Measurements from ENCODE around the gene FIP1L1.
"Not testable (repeated sequence)": the region's sequence is repeated elsewhere in the genome, so short reads cannot be mapped to it uniquely, and the experiment has no call there.

The FIP1L1 gene

GRCh38 chr4:53459548-53459947, 82.1 kb downstream of the FIP1L1 start:
- TF ChIP-seq FOXM1 (IDR thresholded peaks at IDR 0.05; ENCODE audit: borderline replicate concordance) (no peak), FOXK2 (IDR thresholded peaks at IDR 0.05) (no peak), L3MBTL2 (conservative IDR thresholded peaks at IDR 0.05) (no peak), SP1 (IDR thresholded peaks at IDR 0.05) (no peak), LEF1 (IDR thresholded peaks at IDR 0.05; ENCODE audit: borderline replicate concordance) (no peak), TARDBP (IDR thresholded peaks at IDR 0.05) (no peak), NFRKB (IDR thresholded peaks at IDR 0.05) (no peak), CTBP1 (IDR thresholded peaks at IDR 0.05; ENCODE audit: borderline replicate concordance) (no peak), BHLHE40 (IDR thresholded peaks at IDR 0.05; ENCODE audit: borderline replicate concordance) (no peak), HDGF (IDR thresholded peaks at IDR 0.05; ENCODE audit: borderline replicate concordance) (no peak), ARNT (IDR thresholded peaks at IDR 0.05) (no peak)
- DNase-seq (ENCODE audit: extremely low spot score): no peak
- ChIA-PET CTCF (no interaction called here), POLR2A (no interaction called here)

DNA sequence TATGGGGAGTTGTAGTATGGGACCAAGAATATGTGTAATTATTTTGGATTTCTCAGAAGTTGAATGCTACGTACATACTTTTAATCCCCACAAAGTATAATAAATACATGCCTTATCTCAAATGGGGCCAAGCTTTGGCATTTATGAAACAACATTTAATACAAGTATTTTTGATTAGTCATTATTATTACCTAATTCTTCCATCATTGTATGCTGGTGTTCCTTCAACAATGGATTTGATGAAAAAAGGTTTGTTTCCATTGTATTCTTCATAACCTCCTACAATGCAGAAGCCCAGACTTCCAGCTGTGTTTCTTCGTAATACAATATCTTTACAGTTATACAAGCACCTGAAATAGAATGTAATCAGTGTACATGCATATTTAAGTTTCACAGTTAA, 83.8 kb downstream of the FIP1L1 start:
- ChIA-PET CTCF (no interaction called here), POLR2A (no interaction called here)
- TF ChIP-seq ARNT (IDR thresholded peaks at IDR 0.05) (no peak), FOXA1 (IDR thresholded peaks at IDR 0.05) (no peak), L3MBTL2 (conservative IDR thresholded peaks at IDR 0.05) (no peak), FOXK2 (IDR thresholded peaks at IDR 0.05) (no peak), ZNF384 (IDR thresholded peaks at IDR 0.05) (no peak), FOXM1 (IDR thresholded peaks at IDR 0.05; ENCODE audit: borderline replicate concordance) (no peak), SP1 (IDR thresholded peaks at IDR 0.05) (no peak), HDGF (IDR thresholded peaks at IDR 0.05; ENCODE audit: borderline replicate concordance) (no peak), CTBP1 (IDR thresholded peaks at IDR 0.05; ENCODE audit: borderline replicate concordance) (no peak)
- TF ChIP-seq, protein P1, sequence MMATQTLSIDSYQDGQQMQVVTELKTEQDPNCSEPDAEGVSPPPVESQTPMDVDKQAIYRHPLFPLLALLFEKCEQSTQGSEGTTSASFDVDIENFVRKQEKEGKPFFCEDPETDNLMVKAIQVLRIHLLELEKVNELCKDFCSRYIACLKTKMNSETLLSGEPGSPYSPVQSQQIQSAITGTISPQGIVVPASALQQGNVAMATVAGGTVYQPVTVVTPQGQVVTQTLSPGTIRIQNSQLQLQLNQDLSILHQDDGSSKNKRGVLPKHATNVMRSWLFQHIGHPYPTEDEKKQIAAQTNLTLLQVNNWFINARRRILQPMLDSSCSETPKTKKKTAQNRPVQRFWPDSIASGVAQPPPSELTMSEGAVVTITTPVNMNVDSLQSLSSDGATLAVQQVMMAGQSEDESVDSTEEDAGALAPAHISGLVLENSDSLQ (IDR thresholded peaks at IDR 0.05): no peak
- DNase-seq (ENCODE audit: extremely low spot score): no peak

- no peak for DNase-seq (ENCODE audit: extremely low spot score)
- TF ChIP-seq SUZ12 (IDR thresholded peaks at IDR 0.05) (no peak), FOXK2 (IDR thresholded peaks at IDR 0.05) (no peak), LEF1 (IDR thresholded peaks at IDR 0.05; ENCODE audit: borderline replicate concordance) (no peak), ZNF384 (IDR thresholded peaks at IDR 0.05) (no peak), HDGF (IDR thresholded peaks at IDR 0.05; ENCODE audit: borderline replicate concordance) (no peak), CTBP1 (IDR thresholded peaks at IDR 0.05; ENCODE audit: borderline replicate concordance) (no peak), NFRKB (IDR thresholded peaks at IDR 0.05) (no peak), FOXM1 (IDR thresholded peaks at IDR 0.05; ENCODE audit: borderline replicate concordance) (no peak), FOXA1 (IDR thresholded peaks at IDR 0.05) (no peak), TARDBP (IDR thresholded peaks at IDR 0.05) (no peak), ELF4 (IDR thresholded peaks at IDR 0.05) (no peak), L3MBTL2 (conservative IDR thresholded peaks at IDR 0.05) (no peak), BHLHE40 (IDR thresholded peaks at IDR 0.05; ENCODE audit: borderline replicate concordance) (no peak), SP1 (IDR thresholded peaks at IDR 0.05) (no peak), ARNT (IDR thresholded peaks at IDR 0.05) (no peak)
- TF ChIP-seq, protein P1 (IDR thresholded peaks at IDR 0.05): no peak
- ChIA-PET CTCF (no interaction called here), POLR2A (no interaction called here)
Measured at GRCh38 chr4:53463340-53463739, 85.9 kb downstream of the FIP1L1 start.

DNA sequence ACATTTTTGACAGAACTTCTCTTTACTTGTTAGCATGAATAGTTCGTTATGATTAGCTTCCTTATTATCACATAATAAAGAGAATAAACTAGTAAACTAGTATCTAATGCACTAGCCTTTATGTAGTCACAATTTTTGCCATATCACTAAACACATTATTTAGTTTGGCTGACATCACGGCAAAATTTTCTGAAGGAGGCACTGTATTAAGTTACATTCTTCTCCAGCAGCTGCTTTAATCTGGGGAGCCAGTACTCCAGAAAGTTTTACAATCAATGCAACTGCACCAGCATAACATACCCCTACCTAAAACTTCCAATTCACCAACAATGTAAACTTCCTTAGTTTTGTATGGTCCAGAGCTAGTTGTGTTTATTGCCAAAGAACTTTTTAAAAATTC, 87.8 kb downstream of the FIP1L1 start:
- CTCF ChIA-PET: interaction anchor here (0.6 kb wide), 1 partner anchor 747 kb away, joined by 3 read pairs; no protein-coding TSS in a partner anchor

GRCh38 chr4:53465891-53466290, 88.5 kb downstream of the FIP1L1 start:
- POLR2A ChIA-PET: no interaction called here
- CTCF ChIA-PET: no interaction called here

More for the DNA sequence above, 87.8 kb downstream of the FIP1L1 start:
- no peak for TF ChIP-seq LEF1 (IDR thresholded peaks at IDR 0.05; ENCODE audit: borderline replicate concordance)
- no peak for TF ChIP-seq TARDBP (IDR thresholded peaks at IDR 0.05)
- TF ChIP-seq SUZ12 (IDR thresholded peaks at IDR 0.05): no peak
- TF ChIP-seq FOXM1 (IDR thresholded peaks at IDR 0.05; ENCODE audit: borderline replicate concordance): no peak
- no peak for TF ChIP-seq HDGF (IDR thresholded peaks at IDR 0.05; ENCODE audit: borderline replicate concordance)
- no peak for TF ChIP-seq L3MBTL2 (conservative IDR thresholded peaks at IDR 0.05)
- TF ChIP-seq ELF4 (IDR thresholded peaks at IDR 0.05): no peak
- TF ChIP-seq CTBP1 (IDR thresholded peaks at IDR 0.05; ENCODE audit: borderline replicate concordance): no peak
- TF ChIP-seq NFRKB (IDR thresholded peaks at IDR 0.05): no peak
- TF ChIP-seq ZNF384 (IDR thresholded peaks at IDR 0.05): no peak
- TF ChIP-seq, protein P1 (IDR thresholded peaks at IDR 0.05): no peak
- TF ChIP-seq FOXA1 (IDR thresholded peaks at IDR 0.05): no peak
- TF ChIP-seq BHLHE40 (IDR thresholded peaks at IDR 0.05; ENCODE audit: borderline replicate concordance): no peak
- TF ChIP-seq SP1 (IDR thresholded peaks at IDR 0.05): no peak
- no peak for TF ChIP-seq FOXK2 (IDR thresholded peaks at IDR 0.05)
- no peak for TF ChIP-seq ARNT (IDR thresholded peaks at IDR 0.05)
- DNase-seq (ENCODE audit: extremely low spot score): no peak
- POLR2A ChIA-PET: no interaction called here

DNA sequence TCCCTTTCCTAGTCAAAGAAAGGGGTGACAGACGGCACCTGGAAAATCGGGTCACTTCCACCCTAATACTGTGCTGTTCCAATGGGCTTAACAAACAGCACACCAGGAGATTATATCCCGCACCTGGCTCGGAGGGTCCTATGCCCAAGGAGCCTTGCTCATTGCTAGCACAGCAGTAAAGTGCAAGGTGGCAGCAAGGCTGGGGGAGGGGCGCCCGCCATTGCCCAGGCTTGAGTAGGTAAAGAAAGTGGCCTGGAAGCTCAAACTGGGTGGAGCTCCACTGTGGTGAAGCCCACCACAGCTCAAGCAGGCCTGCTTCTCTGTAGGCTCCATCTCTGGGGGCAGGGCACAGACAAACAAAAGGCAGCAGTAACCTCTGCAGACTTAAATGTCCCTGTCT, 89.1 kb downstream of the FIP1L1 start:
- POLR2A ChIA-PET; CTCF ChIA-PET; DNase-seq (ENCODE audit: extremely low spot score): not testable (repeated sequence)

More at GRCh38 chr4:53465891-53466290, 88.5 kb downstream of the FIP1L1 start:
- DNase-seq (ENCODE audit: extremely low spot score): no peak
- TF ChIP-seq CTBP1 (IDR thresholded peaks at IDR 0.05; ENCODE audit: borderline replicate concordance): no peak
- TF ChIP-seq, protein P1 (IDR thresholded peaks at IDR 0.05): no peak
- TF ChIP-seq NFRKB (IDR thresholded peaks at IDR 0.05): no peak
- no peak for TF ChIP-seq ZNF384 (IDR thresholded peaks at IDR 0.05)
- no peak for TF ChIP-seq SP1 (IDR thresholded peaks at IDR 0.05)
- no peak for TF ChIP-seq HDGF (IDR thresholded peaks at IDR 0.05; ENCODE audit: borderline replicate concordance)
